HTERT RPE-1 (cell line): ENCODE data around the gene ZBTB7B.
"Not testable (repeated sequence)": the region's sequence is repeated elsewhere in the genome, so short reads cannot be mapped to it uniquely, and the experiment has no call there.

Experiments
- in situ Hi-C: fragments of 300-500 bp; cut with MboI; formaldehyde crosslinking; loops from 4 replicates; pipeline ENCODE4 v1.14.3; 2020; ENCODE audit warnings: low sequenced_read_pairs

The ZBTB7B gene

GRCh38 chr1:154968731-154969130 lies 33.9 kb upstream of the ZBTB7B start:
- in situ Hi-C loops, result no loop called here

- in situ Hi-C loops, result no loop called here
These were observed 33.4 kb upstream of the ZBTB7B start for GRCh38 chr1:154969246-154969645.

GRCh38 chr1:154969860-154970452 lies 32.6 kb upstream of the ZBTB7B start:
- in situ Hi-C loops, result no loop called here

GRCh38 chr1:154970631-154971340 lies 31.8 kb upstream of the ZBTB7B start, which contains the start of gene SHC1:
TSS of gene SHC1 (minus strand) at chr1:154970747. CDS start at chr1:154970526, 221 bp downstream.
- in situ Hi-C loops, result no loop called here

- in situ Hi-C loops, result no loop called here
These were observed 31.1 kb upstream of the ZBTB7B start for GRCh38 chr1:154971341-154971998.

- in situ Hi-C loops, result no loop called here
These were observed 30.4 kb upstream of the ZBTB7B start for GRCh38 chr1:154972213-154972516.

GRCh38 chr1:154972517-154973343 lies 29.9 kb upstream of the ZBTB7B start:
- in situ Hi-C loops, result no loop called here

- in situ Hi-C loops, result no loop called here
These were observed 29.1 kb upstream of the ZBTB7B start for GRCh38 chr1:154973344-154974101.

GRCh38 chr1:154974102-154974807 lies 28.3 kb upstream of the ZBTB7B start, which contains the start of gene CKS1B:
TSS of gene CKS1B (plus strand) at chr1:154974681. CDS start at chr1:154974746, 65 bp downstream.
- in situ Hi-C loops, result no loop called here

- in situ Hi-C loops, result no loop called here
These were observed 27.7 kb upstream of the ZBTB7B start for GRCh38 chr1:154974808-154975408.

- in situ Hi-C loops, result no loop called here
These were observed 27.1 kb upstream of the ZBTB7B start for GRCh38 chr1:154975409-154976059.

GRCh38 chr1:154977762-154978161 lies 24.8 kb upstream of the ZBTB7B start:
- in situ Hi-C loops, result not testable (repeated sequence)

GRCh38 chr1:154978360-154978759 lies 24.2 kb upstream of the ZBTB7B start:
- in situ Hi-C loops, result no loop called here

GRCh38 chr1:154982341-154982740 lies 20.3 kb upstream of the ZBTB7B start:
- in situ Hi-C loops, result no loop called here

GRCh38 chr1:154982897-154983648 lies 19.5 kb upstream of the ZBTB7B start, which contains the start of gene FLAD1:
TSS of gene FLAD1 (plus strand) at chr1:154983344. CDS start at chr1:154983695, 351 bp downstream.
- in situ Hi-C loops, result no loop called here

GRCh38 chr1:154983776-154984466 lies 18.7 kb upstream of the ZBTB7B start:
- in situ Hi-C loops, result no loop called here

- in situ Hi-C loops, result not testable (repeated sequence)
These were observed 15.9 kb upstream of the ZBTB7B start for GRCh38 chr1:154986736-154987135.

- in situ Hi-C loops, result no loop called here
These were observed 15.3 kb upstream of the ZBTB7B start for GRCh38 chr1:154987326-154987725.
